Lung (tissue), 12 donors: ENCODE measurements around the gene FYB2. TPM values are rescaled to one million over a fixed set of nuclear protein-coding genes. Genes with fewer than 3 reads are reported as not detected.

Experiments
- ATAC-seq: fragments of 200-7000 bp; cut with Tn5 transposase; one replicate; pipeline ENCODE4 v1.9.1; 2020; ENCODE audit warnings: moderate number of reproducible peaks; ENCODE audit not compliant: insufficient read depth, low FRiP score
- DNase-seq, 3 donors: peaks; one replicate each; pipeline ENCODE4 v3.0.0-alpha.2; 2013 to 2017
- H3K27ac ChIP-seq, 2 donors: one replicate each; pipeline ENCODE4 v1.5.1; 2013; ENCODE audit warnings: mild to moderate bottlenecking in 2 of 2, moderate library complexity in 2 of 2, control low read depth in 1 of 2, inconsistent platforms in 1 of 2, low read depth in 1 of 2, low read length in 1 of 2
- H3K27me3 ChIP-seq, 3 donors: one replicate each; pipeline ENCODE4 v1.5.1; 2013; ENCODE audit warnings: low read length in 2 of 3; ENCODE audit not compliant: control insufficient read depth in 3 of 3, insufficient read depth in 3 of 3
- H3K36me3 ChIP-seq, 4 donors: one replicate each; pipeline ENCODE4 v1.5.1; 2013; ENCODE audit warnings: low read length in 4 of 4, mild to moderate bottlenecking in 1 of 4, moderate library complexity in 1 of 4; ENCODE audit not compliant: control insufficient read depth in 4 of 4, insufficient read depth in 4 of 4
- H3K4me1 ChIP-seq, 5 donors: one replicate each; pipeline ENCODE4 v1.5.1; 2013; ENCODE audit warnings: low read length in 5 of 5, mild to moderate bottlenecking in 2 of 5, moderate library complexity in 1 of 5; ENCODE audit not compliant: control insufficient read depth in 5 of 5, insufficient read depth in 5 of 5
- H3K4me3 ChIP-seq: one replicate; pipeline ENCODE4 v1.5.1; 2013; ENCODE audit warnings: mild to moderate bottlenecking, control low read depth, moderate library complexity
- H3K9ac ChIP-seq, 2 donors: one replicate each; pipeline ENCODE4 v1.5.1; 2013; ENCODE audit warnings: low read length in 2 of 2, control low read depth in 1 of 2; ENCODE audit not compliant: insufficient read depth in 1 of 2
- H3K9me3 ChIP-seq, 4 donors: one replicate each; pipeline ENCODE4 v1.5.1; 2013; ENCODE audit warnings: low read length in 3 of 4, mild to moderate bottlenecking in 1 of 4, moderate library complexity in 1 of 4; ENCODE audit not compliant: control insufficient read depth in 4 of 4, insufficient read depth in 3 of 4
- CTCF ChIP-seq: IDR thresholded peaks from 2 replicates; pipeline ENCODE4 v1.5.1; 2012; ENCODE audit warnings: mild to moderate bottlenecking; ENCODE audit errors: control extremely low read depth, extremely low read depth
- WGBS, 2 donors: extraction: QIAGEN DNeasy Blood & Tissue Kit; methylation state at CpG; one replicate each; pipeline ENCODE4 v1.1.7; 2013; 5-methylcytosine and 5-hydroxymethylcytosine counted together
- polyA plus RNA-seq, 2 donors: library from polyadenylated mRNA; stranded (reverse); fragments of 200-250 nt; gene quantifications; one replicate each; pipeline ENCODE4 v1.2.1, GENCODE V29; 2013
- total RNA-seq, 2 donors: library from RNA; depleted of rRNA in 1 of 2; stranded (reverse); fragments of >200 nt in 1 of 2; gene quantifications; one replicate each; pipeline ENCODE4 v1.2.1, GENCODE V29; 2014 to 2021
- donor health status: control.
- donor health status: control.
- donor health status: Bipolar disorder and iron deficiency.
- donor health status: healthy.
- donor health status: DM: yes; HTN: yes; CAD: no.

FYB2 gene
- total and polyA plus RNA-seq, 4 donors, result 0.57 to 8.6 (median 3.0) TPM

DNA sequence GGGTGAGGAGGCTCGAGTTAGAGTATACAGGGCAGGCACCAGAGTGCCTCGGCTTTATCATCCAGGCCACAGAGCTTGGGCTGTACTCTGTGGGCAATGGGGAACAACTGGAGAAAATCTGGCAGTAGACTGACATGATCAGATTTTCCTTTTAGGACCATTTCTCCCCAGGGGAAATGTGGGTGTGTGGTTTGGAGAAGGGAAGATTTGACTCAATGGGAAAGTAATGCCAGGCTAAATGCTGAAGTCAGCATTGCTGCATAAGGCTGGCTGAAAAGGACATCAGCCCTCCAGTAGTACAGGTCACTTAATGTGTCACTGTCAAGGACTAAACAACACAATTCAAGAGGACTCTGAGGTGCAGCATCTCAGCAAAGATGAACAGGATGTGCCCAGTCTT, 5.0 kb downstream of the FYB2 start:
- peaks cover 0 to 6% (median 2%) of the 10 kb centered on the region in 5 donors for H3K4me1 ChIP-seq
- peak overlapping the region; percentile 15 for H3K4me3 ChIP-seq
- ATAC-seq (no peak), DNase-seq (no peak)
- H3K9ac ChIP-seq, result no peak overlapping the region
- no peak for TF ChIP-seq CTCF
- WGBS, 2 donors, result 85 to 87% methylated on average over 2 of the region's 2 CpGs
- no peak overlapping the region for H3K27ac ChIP-seq
- H3K27me3 ChIP-seq, result no peaks in the 10 kb centered on the region
- peaks cover 0 to 7% (median 0%) of the 10 kb centered on the region in 4 donors for H3K9me3 ChIP-seq
- H3K36me3 ChIP-seq, result no peaks in the 10 kb centered on the region

DNA sequence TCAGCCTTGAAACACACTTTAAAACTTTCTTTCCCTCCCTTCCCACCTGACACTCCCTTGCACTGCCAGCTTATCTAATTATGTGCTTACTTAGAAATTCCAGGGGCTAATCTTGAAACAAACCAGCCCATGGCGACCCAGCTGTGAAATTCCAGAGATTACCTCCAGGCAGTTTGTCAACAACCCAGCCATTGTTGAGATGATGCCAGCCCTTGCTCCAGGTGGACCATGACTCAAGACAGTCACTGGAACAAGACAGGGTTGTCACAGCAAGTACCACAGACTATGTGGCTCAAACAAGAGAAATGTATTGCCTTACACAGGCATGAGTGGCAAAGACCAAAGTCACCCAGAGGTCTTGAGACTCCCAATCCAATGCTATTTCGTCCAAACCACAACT, 7.9 kb downstream of the FYB2 start:
- TF ChIP-seq CTCF, result no peak
- DNase-seq (peak in 1 of 3 donors; percentile 12), ATAC-seq (no peak)
- peaks cover 0 to 2% (median 0%) of the 10 kb centered on the region in 5 donors for H3K4me1 ChIP-seq
- WGBS, 2 donors, result 47 to 63% methylated on average over 2 of the region's 2 CpGs
- peak overlapping the region in 1 of 2 donors; percentile 64 for H3K27ac ChIP-seq
- no peak overlapping the region for H3K4me3 ChIP-seq
- peaks cover 0 to 7% (median 0%) of the 10 kb centered on the region in 4 donors for H3K9me3 ChIP-seq
- no peak overlapping the region for H3K9ac ChIP-seq
- no peaks in the 10 kb centered on the region for H3K36me3 ChIP-seq
- H3K27me3 ChIP-seq, result no peaks in the 10 kb centered on the region

- Histone ChIP-seq H3K4me1 (peaks cover 0 to 2% (median 0%) of the 10 kb centered on the region in 5 donors), H3K27ac (no peak overlapping the region), H3K36me3 (no peaks in the 10 kb centered on the region), H3K27me3 (no peaks in the 10 kb centered on the region), H3K4me3 (no peak overlapping the region), H3K9ac (no peak overlapping the region), H3K9me3 (no peaks in the 10 kb centered on the region)
- ATAC-seq (no peak), DNase-seq (no peak)
- 89 to 96% methylated on average over 1 of the region's 1 CpG for WGBS, 2 donors
- no peak for TF ChIP-seq CTCF
Observed at GRCh38 chr1:56808410-56808809, 10.8 kb downstream of the FYB2 start.

DNA sequence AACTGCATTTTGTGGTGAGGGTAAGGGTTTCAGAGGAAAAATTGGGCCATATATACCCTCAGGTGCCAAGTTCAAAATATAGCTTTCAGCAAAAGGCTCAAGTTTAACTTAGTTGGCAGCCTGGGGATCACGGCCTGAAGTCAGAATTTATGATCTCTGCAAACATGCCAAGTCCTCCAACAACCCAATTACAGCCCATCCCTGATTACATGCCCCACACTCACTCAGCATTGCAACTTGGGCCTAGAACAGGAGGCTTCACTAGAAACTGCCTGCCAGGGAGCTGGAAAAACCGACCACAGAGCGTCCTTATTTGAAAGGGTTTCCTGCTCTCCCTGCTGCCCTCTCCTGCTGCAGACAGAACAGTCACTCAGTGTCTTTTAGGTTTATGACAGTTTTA, 12.4 kb downstream of the FYB2 start:
- H3K9ac ChIP-seq, result no peak overlapping the region
- H3K36me3 ChIP-seq, result no peaks in the 10 kb centered on the region
- WGBS, 2 donors, result 50 to 51% methylated on average over 3 of the region's 3 CpGs
- no peaks in the 10 kb centered on the region for H3K27me3 ChIP-seq
- peak overlapping the region in 1 of 2 donors; percentile 33 for H3K27ac ChIP-seq
- no peak overlapping the region for H3K4me3 ChIP-seq
- peak in 1 of 3 donors; percentile 13 for DNase-seq
- peaks cover 0 to 2% (median 0%) of the 10 kb centered on the region in 5 donors for H3K4me1 ChIP-seq
- no peaks in the 10 kb centered on the region for H3K9me3 ChIP-seq
- no peak for TF ChIP-seq CTCF
- ATAC-seq, result no peak
